ENCODE data around the gene TGIF2LY.
"Not testable (repeated sequence)": the region's sequence is repeated elsewhere in the genome, so short reads cannot be mapped to it uniquely, and the experiment has no call there.

TGIF2LY gene

GRCh38 chrY:3578767-3579166, at the start of gene TGIF2LY:
TSS of gene TGIF2LY (plus strand) at chrY:3579067. CDS start at chrY:3579245, 178 bp downstream.
- not testable (repeated sequence) for DNase-seq
